Loucy (cell line): ENCODE results near the gene GPC5.

ENCODE experiments used
- H2AFZ ChIP-seq: fragments of 200-600 bp; sonication (generic); 2 replicates; pipeline ENCODE4 v1.6.0; 2016; ENCODE audit warnings: antibody characterized with exemption, mild to moderate bottlenecking, low read length, moderate library complexity
- H3F3A ChIP-seq: fragments of 200-600 bp; 2 replicates; pipeline ENCODE4 v1.6.0; 2016; ENCODE audit warnings: antibody characterized with exemption, low read depth, mild to moderate bottlenecking
- H3K27me3 ChIP-seq: fragments of 200-600 bp; sonication (generic); 2 replicates; pipeline ENCODE4 v1.6.1; 2014; ENCODE audit warnings: low read length, mild to moderate bottlenecking; ENCODE audit not compliant: insufficient read depth, poor library complexity, severe bottlenecking
- H3K36me3 ChIP-seq: fragments of 200-600 bp; sonication (generic); 2 replicates; pipeline ENCODE4 v1.6.1; 2016; ENCODE audit warnings: low read length; ENCODE audit not compliant: insufficient read depth
- H3K4me1 ChIP-seq: fragments of 200-600 bp; sonication (generic); 2 replicates; pipeline ENCODE4 v1.5.1; 2014; ENCODE audit warnings: low read length, mild to moderate bottlenecking; ENCODE audit not compliant: insufficient read depth, poor library complexity, severe bottlenecking
- H3K4me2 ChIP-seq: fragments of 200-600 bp; sonication (generic); 2 replicates; pipeline ENCODE4 v1.6.0; 2014; ENCODE audit warnings: antibody characterized with exemption, low read length, low read depth, mild to moderate bottlenecking; ENCODE audit not compliant: poor library complexity, severe bottlenecking
- H3K4me3 ChIP-seq: fragments of 200-600 bp; sonication (generic); 2 replicates; pipeline ENCODE4 v1.5.1; 2014; ENCODE audit warnings: low read length, mild to moderate bottlenecking, mixed read lengths; ENCODE audit not compliant: poor library complexity, severe bottlenecking
- H3K79me2 ChIP-seq: fragments of 200-600 bp; sonication (generic); 2 replicates; pipeline ENCODE4 v1.6.1; 2014; ENCODE audit warnings: low read length; ENCODE audit not compliant: insufficient read depth
- H3K9ac ChIP-seq: fragments of 200-600 bp; sonication (generic); 2 replicates; pipeline ENCODE4 v1.6.0; 2014; ENCODE audit warnings: mild to moderate bottlenecking, low read depth, low read length, moderate library complexity; ENCODE audit not compliant: poor library complexity, severe bottlenecking
- H3K9me2 ChIP-seq: fragments of 200-600 bp; sonication (generic); replicated peaks from 2 replicates; pipeline ENCODE4 v1.6.1; 2016; ENCODE audit warnings: low read depth, low read length, mixed read lengths
- H3K9me3 ChIP-seq: fragments of 200-600 bp; sonication (generic); 2 replicates; pipeline ENCODE4 v1.6.1; 2014; ENCODE audit warnings: mild to moderate bottlenecking, antibody characterized with exemption, low read length, low read depth; ENCODE audit not compliant: insufficient read depth
- H4K20me1 ChIP-seq: fragments of 200-600 bp; sonication (generic); 2 replicates; pipeline ENCODE4 v1.6.0; 2014; ENCODE audit warnings: antibody characterized with exemption, low read length, mild to moderate bottlenecking; ENCODE audit not compliant: insufficient read depth, poor library complexity, severe bottlenecking
- CTCF ChIP-seq: fragments of 200-600 bp; sonication (generic); conservative IDR thresholded peaks from 2 replicates; pipeline ENCODE4 v1.5.1; 2014; ENCODE audit warnings: mild to moderate bottlenecking, antibody characterized with exemption, low read length
- EZH2phosphoT487 ChIP-seq: fragments of 200-600 bp; IDR thresholded peaks from 2 replicates; pipeline ENCODE4 v1.6.1; 2018; ENCODE audit warnings: antibody characterized with exemption, mild to moderate bottlenecking, moderate library complexity, borderline replicate concordance

GPC5 gene

GRCh38 chr13:91362908-91363307 lies 35.5 kb upstream of the GPC5 start:
- H3K79me2 ChIP-seq: no peaks in the 10 kb centered on the region
- no peaks in the 10 kb centered on the region for H3K27me3 ChIP-seq
- TF ChIP-seq CTCF: no peak
- no peak for TF ChIP-seq EZH2phosphoT487
- no peak overlapping the region for H3K4me2 ChIP-seq
- no peaks in the 10 kb centered on the region for H3K9me2 ChIP-seq
- no peak overlapping the region for H2AFZ ChIP-seq
- peaks cover under 1% of the 10 kb centered on the region; the same call in 1 of the 2 replicates for H3F3A ChIP-seq
- no peaks in the 10 kb centered on the region for H3K9me3 ChIP-seq
- H3K4me3 ChIP-seq: no peak overlapping the region
- H3K9ac ChIP-seq: no peak overlapping the region
- no peaks in the 10 kb centered on the region for H3K36me3 ChIP-seq
- H4K20me1 ChIP-seq: peaks cover 13% of the 10 kb centered on the region
- H3K4me1 ChIP-seq: no peaks in the 10 kb centered on the region

- H3F3A ChIP-seq: no peaks in the 10 kb centered on the region
- no peak overlapping the region for H3K4me2 ChIP-seq
- no peaks in the 10 kb centered on the region for H3K9me2 ChIP-seq
- H3K4me1 ChIP-seq: no peaks in the 10 kb centered on the region
- H3K36me3 ChIP-seq: no peaks in the 10 kb centered on the region
- H3K9me3 ChIP-seq: no peaks in the 10 kb centered on the region
- H3K79me2 ChIP-seq: no peaks in the 10 kb centered on the region
- TF ChIP-seq CTCF (no peak), EZH2phosphoT487 (no peak)
- no peaks in the 10 kb centered on the region for H4K20me1 ChIP-seq
- no peak overlapping the region for H3K4me3 ChIP-seq
- H2AFZ ChIP-seq: no peak overlapping the region
- H3K9ac ChIP-seq: no peak overlapping the region
- H3K27me3 ChIP-seq: no peaks in the 10 kb centered on the region
Observed at GRCh38 chr13:91368101-91368500, 30.3 kb upstream of the GPC5 start.

- Histone ChIP-seq H3K9ac (no peak overlapping the region), H3F3A (no peaks in the 10 kb centered on the region), H3K4me3 (no peak overlapping the region), H3K9me3 (no peaks in the 10 kb centered on the region), H4K20me1 (no peaks in the 10 kb centered on the region), H3K9me2 (no peaks in the 10 kb centered on the region), H3K27me3 (no peaks in the 10 kb centered on the region), H3K4me2 (no peak overlapping the region), H3K4me1 (no peaks in the 10 kb centered on the region), H2AFZ (no peak overlapping the region), H3K36me3 (no peaks in the 10 kb centered on the region), H3K79me2 (no peaks in the 10 kb centered on the region)
- TF ChIP-seq CTCF (no peak), EZH2phosphoT487 (no peak)
Observed at GRCh38 chr13:91368676-91369440, 29.6 kb upstream of the GPC5 start.
